ENCODE results near the gene SOCS3. TPM values are rescaled to one million over a fixed set of nuclear protein-coding genes. Genes with fewer than 3 reads are reported as not detected.
A peak's percentile ranks its signal among the peaks of the same experiment; 100 is the strongest.

The SOCS3 gene
- total RNA-seq, 1 donor from 2014 or later: 5.4 TPM

DNA sequence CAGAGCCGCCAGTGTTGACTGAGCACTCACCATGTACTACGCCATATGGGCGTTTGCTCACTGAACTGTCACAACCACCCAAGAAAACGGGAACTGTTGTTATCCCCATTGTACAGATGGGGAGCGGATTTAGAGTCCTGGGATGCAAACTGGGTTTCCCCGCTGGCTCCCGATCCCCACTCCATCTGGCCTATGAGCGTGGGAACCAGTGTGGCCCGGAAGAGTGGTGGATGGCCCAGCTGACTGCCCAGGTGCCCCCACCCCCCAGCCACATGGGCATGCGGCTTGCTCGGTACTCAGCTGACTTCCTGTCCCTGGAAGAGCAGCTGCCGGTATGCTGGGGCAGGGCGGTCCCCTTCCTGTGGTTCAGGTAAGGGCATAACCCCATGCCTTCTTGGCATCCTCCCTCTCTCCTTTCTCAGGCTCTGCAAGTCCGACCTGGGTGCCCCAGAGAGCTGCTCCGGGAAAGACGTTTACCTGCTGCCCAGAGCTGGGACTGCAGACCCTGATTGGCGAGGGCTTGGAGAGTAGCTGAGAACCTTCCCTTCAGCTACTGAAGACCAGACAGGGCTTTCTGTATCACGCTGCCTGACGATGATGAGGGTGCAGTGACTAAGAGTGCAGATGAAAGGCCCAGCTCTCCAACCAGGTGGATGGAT is 16.2 kb downstream of the SOCS3 start:
- peaks cover 6% of the 10 kb centered on the region for H3K4me1 Mint-ChIP-seq (ENCODE audit: low read depth)
- no peak overlapping the region for H3K27ac Mint-ChIP-seq
- DNase-seq (ENCODE audit: low spot score, unreplicated experiment): no peak
- TF ChIP-seq, protein P1, sequence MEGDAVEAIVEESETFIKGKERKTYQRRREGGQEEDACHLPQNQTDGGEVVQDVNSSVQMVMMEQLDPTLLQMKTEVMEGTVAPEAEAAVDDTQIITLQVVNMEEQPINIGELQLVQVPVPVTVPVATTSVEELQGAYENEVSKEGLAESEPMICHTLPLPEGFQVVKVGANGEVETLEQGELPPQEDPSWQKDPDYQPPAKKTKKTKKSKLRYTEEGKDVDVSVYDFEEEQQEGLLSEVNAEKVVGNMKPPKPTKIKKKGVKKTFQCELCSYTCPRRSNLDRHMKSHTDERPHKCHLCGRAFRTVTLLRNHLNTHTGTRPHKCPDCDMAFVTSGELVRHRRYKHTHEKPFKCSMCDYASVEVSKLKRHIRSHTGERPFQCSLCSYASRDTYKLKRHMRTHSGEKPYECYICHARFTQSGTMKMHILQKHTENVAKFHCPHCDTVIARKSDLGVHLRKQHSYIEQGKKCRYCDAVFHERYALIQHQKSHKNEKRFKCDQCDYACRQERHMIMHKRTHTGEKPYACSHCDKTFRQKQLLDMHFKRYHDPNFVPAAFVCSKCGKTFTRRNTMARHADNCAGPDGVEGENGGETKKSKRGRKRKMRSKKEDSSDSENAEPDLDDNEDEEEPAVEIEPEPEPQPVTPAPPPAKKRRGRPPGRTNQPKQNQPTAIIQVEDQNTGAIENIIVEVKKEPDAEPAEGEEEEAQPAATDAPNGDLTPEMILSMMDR (IDR thresholded peaks at IDR 0.05; ENCODE audit: unreplicated experiment): no peak
- no peak overlapping the region for H3K4me3 Mint-ChIP-seq (ENCODE audit: low read depth)
- peaks cover 43% of the 10 kb centered on the region for H3K27me3 Mint-ChIP-seq
- no peaks in the 10 kb centered on the region for H3K36me3 Mint-ChIP-seq (ENCODE audit: insufficient read depth)
- H3K9me3 Mint-ChIP-seq (ENCODE audit: low read depth): no peaks in the 10 kb centered on the region

GRCh38 chr17:78343187-78343542 is 16.7 kb downstream of the SOCS3 start:
- Mint-ChIP-seq H3K27me3 (peaks cover 39% of the 10 kb centered on the region), H3K4me1 (ENCODE audit: low read depth) (peaks cover 6% of the 10 kb centered on the region), H3K27ac (no peak overlapping the region), H3K36me3 (ENCODE audit: insufficient read depth) (no peaks in the 10 kb centered on the region), H3K9me3 (ENCODE audit: low read depth) (no peaks in the 10 kb centered on the region), H3K4me3 (ENCODE audit: low read depth) (no peak overlapping the region)
- TF ChIP-seq, protein P1 (IDR thresholded peaks at IDR 0.05; ENCODE audit: unreplicated experiment): no peak
- DNase-seq (ENCODE audit: low spot score, unreplicated experiment): no peak

- H3K9me3 Mint-ChIP-seq (ENCODE audit: low read depth): no peaks in the 10 kb centered on the region
- peaks cover 6% of the 10 kb centered on the region for H3K4me1 Mint-ChIP-seq (ENCODE audit: low read depth)
- TF ChIP-seq, protein P1 (IDR thresholded peaks at IDR 0.05; ENCODE audit: unreplicated experiment): no peak
- no peak for DNase-seq (ENCODE audit: low spot score, unreplicated experiment)
- peaks cover 34% of the 10 kb centered on the region for H3K27me3 Mint-ChIP-seq
- H3K4me3 Mint-ChIP-seq (ENCODE audit: low read depth): no peak overlapping the region
- no peak overlapping the region for H3K27ac Mint-ChIP-seq
- H3K36me3 Mint-ChIP-seq (ENCODE audit: insufficient read depth): no peaks in the 10 kb centered on the region
Observed at GRCh38 chr17:78342449-78343186, 17.3 kb downstream of the SOCS3 start.

GRCh38 chr17:78341559-78342448 is 18.1 kb downstream of the SOCS3 start:
- H3K9me3 Mint-ChIP-seq (ENCODE audit: low read depth): no peaks in the 10 kb centered on the region
- TF ChIP-seq, protein P1 (IDR thresholded peaks at IDR 0.05; ENCODE audit: unreplicated experiment): no peak
- H3K27me3 Mint-ChIP-seq: peaks cover 31% of the 10 kb centered on the region
- peak; percentile 66 for DNase-seq (ENCODE audit: low spot score, unreplicated experiment)
- peaks cover 6% of the 10 kb centered on the region for H3K4me1 Mint-ChIP-seq (ENCODE audit: low read depth)
- peak overlapping the region; percentile 29 for H3K4me3 Mint-ChIP-seq (ENCODE audit: low read depth)
- no peak overlapping the region for H3K27ac Mint-ChIP-seq
- H3K36me3 Mint-ChIP-seq (ENCODE audit: insufficient read depth): no peaks in the 10 kb centered on the region
